T-helper 2 cell treated with Interferon-gamma antibody and Interleukin-4, amounts not matched to agents 100 ng/mL and 5 ng/mL, for 36 hours (primary cell): ENCODE results near the gene SLC6A3. TPM values are rescaled to one million over a fixed set of nuclear protein-coding genes. Genes with fewer than 3 reads are reported as not detected.

ENCODE experiments used
- intact Hi-C: fragments of 100-400 bp; cut with micrococcal nuclease; formaldehyde crosslinking; loops from one replicate; pipeline ENCODE4 v1.15.1; 2023
- total RNA-seq: library from RNA; stranded (reverse); gene quantifications from 2 replicates; pipeline ENCODE4 v1.2.3, GENCODE V29; 2022

Gene SLC6A3
- total RNA-seq = 0.39 and 0.41 TPM in 2 replicates

DNA sequence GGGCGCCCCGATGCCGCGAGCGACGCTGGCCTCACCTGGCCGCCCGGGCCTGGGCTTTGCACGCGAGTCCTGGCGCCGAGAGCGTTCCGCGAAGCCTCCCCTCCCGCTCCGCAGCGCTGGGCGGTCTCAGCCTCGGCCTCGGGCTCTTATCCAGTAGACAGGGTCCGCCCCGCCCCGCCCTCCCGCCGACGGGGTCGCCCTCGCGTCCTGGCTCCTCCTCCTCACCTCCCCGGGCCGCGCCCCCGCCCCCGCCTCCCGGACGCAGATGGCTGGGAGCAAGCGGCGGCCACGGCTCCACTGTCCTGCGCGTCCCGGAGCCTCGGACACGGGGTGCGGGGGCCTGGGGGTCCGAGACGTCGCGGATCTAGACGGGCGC is at the start of gene SLC6A3:
SLC6A3 (minus strand) TSS at position 128 of the 376 bp plus-strand sequence. CDS start 2,243 bp downstream, outside the sequence.
- intact Hi-C loops = no loop called here

DNA sequence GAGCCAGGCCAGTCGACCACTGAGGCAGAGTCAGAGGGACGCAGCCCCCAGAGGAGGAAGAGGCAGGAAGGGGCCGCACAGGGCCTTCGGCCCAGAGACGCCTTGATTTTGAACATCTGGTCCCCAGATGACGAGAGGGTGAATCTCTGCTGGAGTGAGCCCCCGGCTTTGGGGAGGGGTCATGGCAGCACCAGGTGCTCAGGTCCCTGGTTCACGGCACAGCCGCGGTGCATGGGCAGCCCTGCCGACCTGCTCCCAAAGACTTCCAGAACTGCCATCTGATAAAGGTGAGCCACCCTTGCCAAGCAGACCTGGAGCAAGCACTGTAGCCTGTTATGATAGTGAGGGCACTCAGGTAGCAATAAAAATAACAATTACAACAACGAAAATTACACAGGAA is 48.7 kb upstream of the SLC6A3 start:
- intact Hi-C loops = no loop called here

DNA sequence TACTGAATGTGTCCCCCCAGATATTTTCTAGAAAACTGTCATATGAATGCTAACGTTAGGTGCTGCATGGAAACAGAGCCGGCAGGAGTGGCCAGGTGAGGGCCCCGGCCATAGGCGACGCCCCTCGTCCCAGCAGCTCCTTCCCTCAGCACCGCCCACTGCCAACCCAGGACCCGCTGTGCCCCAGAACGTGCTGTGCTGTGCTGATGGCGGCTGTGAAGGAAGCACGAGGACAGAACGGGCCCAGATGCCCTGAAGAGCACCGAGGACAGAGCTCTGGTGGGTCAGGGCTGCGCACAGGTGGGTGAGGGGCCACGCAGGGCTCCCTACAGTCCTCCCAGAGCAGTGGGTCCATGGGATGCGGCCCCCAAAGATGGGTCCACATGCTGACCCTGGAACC is 48.2 kb upstream of the SLC6A3 start:
- intact Hi-C loops = no loop called here

DNA sequence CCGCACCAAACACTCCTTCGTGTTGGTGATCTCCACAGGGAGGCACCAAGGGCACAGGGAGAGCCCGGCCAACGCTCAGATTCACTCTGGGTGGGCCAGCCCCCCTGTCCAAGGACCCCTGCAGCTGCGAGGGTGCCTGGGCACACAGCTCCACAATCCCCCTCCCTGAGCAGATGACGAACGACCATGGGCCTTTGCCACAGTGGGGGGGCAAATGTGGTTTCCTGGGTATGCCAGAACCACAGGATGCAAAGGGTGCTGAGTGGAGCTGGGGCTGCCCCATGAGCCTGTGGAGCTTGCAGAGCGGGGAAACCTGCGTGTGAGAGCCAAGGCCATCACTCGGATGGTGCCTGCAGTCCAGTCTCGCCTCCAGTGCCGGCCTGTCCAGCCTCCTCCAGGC is 47.5 kb upstream of the SLC6A3 start:
- intact Hi-C loops = no loop called here

DNA sequence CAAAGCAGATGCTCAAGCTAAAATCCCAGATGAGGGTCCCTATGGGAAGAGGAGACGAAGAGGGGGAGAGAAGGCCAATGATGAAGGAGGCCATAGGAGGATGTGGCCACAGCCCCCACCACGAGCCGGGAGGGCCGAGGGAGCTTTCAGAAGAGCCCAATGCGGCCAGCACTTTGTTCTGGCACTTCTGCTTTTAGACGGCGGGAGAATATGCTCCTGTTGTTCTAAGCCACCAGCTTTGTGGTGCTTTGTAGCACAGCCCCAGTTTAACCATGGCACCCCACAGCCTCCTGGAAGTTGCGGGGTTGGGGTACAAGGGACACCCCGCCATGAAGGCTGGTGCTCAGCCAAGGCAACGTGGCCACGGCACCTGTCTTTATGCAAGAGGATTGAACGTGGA is 45.1 kb upstream of the SLC6A3 start:
- intact Hi-C loops = no loop called here

DNA sequence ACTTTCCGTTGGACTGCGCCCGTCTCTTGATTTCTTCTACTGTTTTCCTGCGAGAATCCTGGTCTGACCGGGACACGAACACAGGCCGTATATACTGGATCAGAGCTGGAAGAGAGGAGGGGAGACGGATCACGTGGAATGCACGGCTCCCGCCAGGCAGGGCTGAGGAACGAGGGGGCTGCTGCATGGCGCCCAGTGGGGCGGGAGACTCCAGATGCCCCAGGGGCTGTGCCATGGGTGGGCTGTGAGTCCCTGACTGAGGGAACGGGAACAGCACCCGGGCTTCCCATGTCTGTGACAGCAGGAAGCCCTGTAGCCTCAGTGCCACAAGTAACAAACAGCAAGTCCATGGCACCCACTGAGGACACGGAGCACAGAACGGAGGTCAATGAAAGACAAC is 44.5 kb upstream of the SLC6A3 start:
- intact Hi-C loops = no loop called here

DNA sequence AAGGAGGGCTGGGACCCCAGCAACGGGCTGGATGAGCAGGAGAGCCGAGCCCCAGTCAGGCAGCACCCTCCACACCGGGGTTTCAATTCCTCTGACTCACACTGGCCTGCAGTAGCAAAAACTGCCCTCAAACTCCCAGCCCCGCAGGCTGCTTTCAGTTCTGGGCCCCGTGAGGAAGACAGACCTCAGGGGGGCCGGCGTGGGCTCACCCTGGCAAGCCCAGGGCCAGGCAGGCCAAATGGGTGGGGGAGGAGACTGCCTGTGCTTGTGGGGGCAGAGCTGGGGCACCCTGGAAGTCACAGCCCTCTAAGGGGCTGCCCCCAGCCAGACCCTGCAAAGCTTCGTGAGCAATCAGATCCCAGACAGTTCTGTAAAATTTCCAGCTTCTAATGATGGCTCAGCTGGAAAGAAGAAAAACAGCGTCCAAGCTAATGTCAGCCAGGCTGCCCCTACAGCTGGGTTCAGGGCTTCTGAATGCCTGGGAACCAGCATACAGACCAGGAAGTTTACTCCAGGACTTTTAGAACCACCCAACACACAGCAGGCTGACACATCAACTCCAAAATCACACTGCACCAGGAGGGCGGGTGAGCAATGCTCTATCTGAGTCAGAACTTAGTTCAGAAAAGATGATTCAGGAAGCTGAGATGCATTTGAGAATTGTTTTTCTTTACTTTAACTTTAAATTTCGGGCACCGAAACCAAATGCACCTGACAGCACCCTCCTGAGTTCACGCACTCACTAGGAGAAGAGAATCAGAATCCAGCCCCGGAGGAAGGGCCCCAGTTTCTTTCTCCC is 43.8 kb upstream of the SLC6A3 start:
- intact Hi-C loops = no loop called here

DNA sequence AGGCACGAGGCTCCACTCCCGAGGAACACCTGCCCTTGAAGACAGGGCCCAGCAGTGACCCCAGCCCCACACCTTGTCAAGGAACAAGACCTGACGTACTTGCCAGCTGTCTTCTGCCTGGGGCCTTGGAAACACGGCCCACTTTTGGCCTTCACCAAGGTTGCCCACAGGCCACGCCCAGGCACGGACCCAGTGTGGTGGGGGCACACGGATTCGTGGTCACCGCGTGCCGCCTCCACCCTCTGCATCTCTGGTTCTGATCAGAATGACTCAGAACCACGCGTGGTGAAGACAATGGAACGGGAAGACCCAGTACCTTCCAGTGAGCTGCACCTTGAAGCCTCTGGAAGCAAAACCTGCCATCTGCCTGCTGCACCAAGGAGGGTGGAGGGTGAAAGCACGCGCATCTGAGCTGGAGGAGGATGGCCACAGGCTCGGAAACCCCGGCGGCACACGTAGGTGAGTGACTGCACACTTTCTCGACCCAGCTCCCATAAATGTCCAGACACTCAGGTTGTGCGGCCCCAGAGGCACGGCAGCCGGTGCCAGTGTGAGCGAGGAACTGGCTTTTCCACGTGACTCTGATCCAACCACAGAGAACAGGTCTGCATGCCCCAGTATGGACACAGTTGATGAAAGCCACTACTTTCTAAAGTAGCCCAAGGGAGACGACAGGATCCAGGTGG is 42.0 kb upstream of the SLC6A3 start:
- intact Hi-C loops = no loop called here

DNA sequence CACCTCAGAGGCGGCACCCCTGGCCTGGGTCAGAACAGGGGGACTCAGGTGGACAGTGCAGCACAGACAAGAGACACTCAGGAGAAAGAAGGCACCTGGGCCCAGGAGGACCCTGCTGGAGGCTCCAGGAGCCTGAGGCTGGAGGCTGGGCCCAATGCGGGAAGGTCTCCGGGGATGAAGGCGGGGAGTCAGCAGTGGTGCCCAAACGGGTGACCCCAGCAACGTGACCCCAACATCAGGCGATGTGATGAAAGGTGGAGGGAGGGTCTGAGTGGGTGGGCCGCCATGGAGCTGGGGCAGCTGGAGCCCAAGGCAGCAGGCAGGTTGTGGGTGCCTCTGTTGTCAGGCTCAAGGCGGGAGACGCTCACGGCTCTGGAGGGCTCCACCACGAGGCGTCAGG is 41.0 kb upstream of the SLC6A3 start:
- intact Hi-C loops = no loop called here

DNA sequence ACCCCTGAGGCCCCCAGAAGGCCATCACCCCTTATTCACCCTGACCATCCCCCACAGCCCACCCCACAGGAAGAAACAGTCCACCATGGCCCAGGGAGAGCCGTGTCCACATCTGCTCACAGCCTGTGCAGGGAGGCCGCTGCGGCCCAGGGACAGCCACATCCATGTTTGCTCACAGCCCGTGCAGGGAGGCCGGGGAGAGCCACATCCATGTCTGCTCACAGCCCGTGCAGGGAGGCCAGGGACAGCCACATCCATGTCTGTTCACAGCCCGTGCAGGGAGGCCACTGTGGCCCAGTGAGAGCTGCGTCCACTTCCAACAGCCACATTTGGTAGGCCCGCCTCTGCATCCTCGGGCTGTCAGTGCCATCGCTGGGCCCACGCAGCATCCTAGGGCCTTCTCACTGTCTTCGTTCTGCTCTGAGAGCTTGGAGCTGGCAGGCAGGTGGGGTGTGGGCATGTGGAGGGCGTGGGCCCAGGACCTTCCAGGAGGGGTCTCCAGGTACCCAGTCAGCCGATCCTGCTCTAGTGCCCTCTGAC is 40.4 kb upstream of the SLC6A3 start:
- intact Hi-C loops = no loop called here

DNA sequence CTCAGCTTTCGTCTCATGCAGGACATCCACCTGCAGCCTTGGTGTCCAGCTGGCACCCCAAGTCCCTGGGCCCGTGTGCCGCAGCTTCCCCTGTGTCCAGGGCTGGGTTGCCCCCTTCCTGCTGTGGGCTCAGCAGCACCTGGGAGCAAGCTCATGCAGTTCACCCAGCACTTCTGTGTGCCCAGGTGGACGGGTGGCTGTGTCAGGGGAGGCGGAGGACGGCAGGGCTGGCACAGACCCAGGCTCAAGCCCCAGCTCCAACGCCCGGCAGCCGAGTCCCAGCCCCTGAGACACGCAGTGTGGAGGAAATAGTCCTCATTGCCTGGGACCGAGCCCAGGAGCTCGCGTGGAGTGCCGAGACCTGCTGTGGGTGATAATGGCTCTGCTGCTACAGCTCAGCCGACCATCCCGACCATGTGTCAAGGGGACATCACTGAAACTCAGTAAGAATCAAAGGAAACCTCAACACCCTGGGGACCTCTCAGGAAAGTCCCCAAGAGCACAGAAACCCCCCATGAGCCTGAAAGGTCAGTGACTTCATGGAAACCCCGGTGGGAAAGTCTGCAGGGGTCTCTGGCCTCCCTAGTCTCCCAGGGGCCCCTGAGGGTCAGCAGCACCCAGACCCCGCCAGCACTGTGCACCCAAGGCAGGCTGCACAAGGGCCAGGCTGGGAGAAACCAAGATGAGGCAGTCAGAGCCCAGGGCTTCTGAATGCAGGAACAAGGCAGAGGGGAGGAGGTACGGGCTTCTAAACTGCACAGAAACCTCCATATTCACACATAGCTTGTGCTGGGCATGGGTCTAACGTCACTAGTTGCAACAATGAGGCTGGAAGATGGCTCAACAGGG is 39.7 kb upstream of the SLC6A3 start:
- intact Hi-C loops = no loop called here

DNA sequence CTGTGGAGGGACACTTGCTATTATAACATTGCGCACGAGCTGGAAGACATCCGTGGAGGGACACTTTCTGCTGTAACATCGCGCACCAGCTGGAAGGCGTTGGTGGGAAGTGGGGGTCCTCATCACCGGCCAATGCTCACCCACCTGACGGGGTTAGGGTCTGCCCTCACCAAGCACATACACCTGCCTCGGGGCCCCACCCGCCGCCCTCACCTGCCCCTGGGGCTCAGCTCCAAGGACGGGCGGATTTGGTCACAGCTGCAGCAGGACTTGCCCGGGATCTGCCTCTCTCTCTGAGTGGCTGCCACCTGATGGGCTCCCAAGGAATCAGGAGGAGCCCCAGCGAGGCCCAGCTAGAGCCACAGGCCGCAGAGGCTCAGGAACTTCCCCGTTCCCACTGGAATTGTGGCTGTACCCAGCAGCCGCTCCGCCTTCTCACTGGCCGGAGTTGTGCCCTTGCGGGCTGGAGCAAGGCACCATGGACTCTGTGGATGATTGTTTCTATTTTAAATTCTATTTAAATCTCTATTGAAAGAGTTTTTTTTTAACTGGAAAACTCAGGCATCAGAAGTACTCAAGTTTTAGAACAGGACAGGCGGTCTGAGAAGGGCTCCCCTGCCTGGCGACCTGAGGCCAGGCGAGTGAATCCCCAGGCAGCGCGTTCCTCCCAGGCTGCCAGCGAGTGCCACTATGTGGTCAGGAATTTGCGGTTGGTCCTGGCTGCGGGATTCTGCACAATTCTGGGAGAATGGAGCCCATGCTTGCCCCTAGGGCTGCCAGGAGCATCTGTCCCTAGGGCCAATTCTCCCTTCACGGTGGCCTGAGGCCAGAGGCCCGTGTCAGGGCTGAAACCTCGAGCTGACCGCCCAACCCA is 38.9 kb upstream of the SLC6A3 start:
- intact Hi-C loops = no loop called here

DNA sequence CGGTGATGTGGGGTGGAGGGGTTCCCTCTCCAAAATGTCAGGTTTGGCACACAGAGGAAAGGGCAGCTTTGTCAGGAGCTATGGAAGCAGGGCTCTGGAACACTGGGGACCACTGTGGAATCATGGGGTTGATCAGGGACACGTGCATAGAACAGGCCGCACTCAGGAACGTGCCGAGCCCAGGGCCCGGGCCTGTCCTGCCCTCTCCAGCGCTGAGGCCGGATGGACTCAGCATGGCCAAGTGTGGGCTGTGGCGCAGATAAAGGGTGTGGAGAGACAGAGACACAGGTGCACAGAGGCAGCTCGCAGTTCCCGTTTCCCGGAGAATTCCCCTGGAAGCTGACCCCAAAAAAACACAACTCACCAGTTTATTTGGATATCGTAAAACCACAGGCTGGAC is 37.8 kb upstream of the SLC6A3 start:
- intact Hi-C loops = no loop called here

DNA sequence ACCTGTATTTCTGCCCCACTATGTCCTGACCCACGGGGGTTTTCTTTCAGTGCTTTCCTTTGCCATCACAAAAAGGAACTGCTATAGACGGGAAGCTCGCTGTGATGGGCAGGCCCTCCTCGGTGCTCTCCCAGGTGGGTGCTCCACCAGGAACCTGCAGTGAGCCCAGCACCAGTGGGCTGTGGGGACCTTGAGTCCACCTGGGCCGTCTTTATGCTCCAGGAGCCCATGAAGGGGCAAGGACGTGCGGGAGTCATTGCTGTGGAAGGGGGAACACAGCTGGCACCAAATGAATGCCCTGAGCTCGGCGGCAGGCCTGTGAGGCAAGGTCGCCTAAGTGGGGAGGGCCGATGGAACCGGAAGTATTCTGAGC is 36.7 kb upstream of the SLC6A3 start:
- intact Hi-C loops = no loop called here

DNA sequence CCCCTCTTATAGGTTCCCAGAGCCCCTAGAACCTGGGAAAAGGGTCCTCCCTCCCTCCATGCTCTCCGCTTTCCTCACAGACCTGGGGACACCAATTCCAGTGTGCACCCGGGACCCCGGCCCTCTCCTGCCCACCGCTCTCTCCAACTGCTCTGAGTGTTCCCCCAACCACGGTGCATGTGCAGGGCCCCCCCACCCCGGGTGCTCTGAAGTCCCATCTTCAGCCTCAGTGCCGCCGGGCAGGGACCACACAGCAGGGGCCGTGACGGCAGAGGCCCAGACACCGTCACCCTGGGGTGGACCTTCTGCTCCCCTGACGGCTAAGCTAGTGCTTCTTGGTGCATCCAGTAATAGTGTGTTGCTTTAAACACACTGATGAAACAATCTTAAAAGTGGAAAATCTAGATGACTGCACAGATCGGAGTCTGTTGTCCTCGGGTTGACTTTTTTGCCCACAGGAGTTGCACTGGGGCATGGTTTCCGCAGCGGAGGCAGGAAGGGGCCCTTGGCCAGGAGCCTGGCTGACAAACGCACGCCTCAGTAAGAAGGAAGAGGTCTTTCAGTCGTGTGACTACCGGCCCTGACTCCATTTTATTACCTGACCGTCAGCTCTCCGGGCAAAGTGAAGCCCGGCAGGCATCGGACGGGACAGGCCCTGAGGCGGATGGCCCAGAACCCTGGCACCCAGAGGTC is 36.2 kb upstream of the SLC6A3 start:
- intact Hi-C loops = no loop called here

DNA sequence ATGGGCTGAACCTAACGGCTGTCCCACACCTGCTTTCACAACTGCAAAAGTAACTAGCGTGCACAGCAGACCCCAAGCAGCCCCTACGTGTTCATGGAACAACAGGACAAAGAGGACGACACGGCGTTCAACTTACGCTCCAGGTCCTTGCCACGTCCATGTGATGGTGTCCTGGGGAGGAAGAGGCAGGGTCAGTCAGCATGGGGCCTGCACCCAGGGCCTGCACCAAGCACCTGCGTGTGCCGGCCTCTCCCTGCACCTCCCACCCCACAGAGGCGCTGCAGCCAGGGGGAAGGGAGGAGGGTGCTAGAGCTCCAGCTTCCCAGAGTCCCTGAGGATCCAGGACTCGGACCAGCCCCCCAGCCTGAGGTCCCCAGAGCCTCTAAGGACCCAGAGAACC is 35.6 kb upstream of the SLC6A3 start:
- intact Hi-C loops = no loop called here

DNA sequence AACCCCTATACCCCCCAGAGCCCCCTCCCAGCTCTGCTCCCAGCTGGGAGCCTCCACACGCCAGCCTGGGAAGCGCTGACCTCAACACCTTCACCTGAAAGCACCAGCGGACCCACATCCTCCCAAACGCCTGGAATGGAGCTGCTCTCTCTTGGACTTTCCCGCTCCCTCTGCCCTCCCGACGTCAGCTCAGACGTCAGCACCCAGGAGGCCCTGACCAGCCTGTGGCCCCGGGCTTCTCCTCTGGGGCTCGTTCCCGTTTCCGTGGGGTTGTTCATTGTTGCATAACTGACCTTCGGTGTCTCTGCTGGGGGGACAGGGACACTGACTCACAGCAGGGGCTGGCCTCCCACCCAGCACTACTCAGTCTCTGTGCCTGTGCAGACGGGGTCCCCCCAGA is 35.0 kb upstream of the SLC6A3 start:
- intact Hi-C loops = no loop called here

DNA sequence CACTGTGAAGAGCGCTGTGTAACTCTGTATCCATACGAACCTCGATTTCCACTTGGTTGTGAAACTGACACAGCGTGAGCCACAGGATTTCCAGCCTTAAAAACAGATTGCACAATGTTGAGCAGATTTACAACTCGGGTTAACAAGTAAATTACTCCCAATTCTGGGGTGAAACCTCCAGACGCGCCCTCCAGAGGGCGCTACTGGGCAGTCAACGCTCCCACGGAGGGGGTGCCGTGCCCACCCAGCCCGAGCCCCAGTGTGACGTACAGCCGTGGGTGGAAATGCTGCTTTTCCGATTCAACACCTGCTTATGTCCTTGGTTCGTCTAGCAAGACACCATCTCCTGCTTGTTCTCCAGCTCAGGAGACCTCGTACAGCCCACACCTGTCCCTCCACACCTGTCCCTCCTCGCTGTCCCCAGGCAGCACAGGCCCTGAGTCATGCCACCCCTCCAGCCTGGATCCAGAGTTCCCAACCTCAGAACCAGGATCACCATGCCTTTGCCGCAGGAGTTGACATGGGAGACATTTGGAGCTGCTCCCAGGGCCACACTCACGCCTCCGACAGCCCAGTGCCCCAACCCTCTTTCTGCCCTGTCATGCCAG is 34.4 kb upstream of the SLC6A3 start:
- intact Hi-C loops = loop anchor here (1.0 kb wide), 1 partner anchor 162 kb away; no protein-coding TSS in a partner anchor

DNA sequence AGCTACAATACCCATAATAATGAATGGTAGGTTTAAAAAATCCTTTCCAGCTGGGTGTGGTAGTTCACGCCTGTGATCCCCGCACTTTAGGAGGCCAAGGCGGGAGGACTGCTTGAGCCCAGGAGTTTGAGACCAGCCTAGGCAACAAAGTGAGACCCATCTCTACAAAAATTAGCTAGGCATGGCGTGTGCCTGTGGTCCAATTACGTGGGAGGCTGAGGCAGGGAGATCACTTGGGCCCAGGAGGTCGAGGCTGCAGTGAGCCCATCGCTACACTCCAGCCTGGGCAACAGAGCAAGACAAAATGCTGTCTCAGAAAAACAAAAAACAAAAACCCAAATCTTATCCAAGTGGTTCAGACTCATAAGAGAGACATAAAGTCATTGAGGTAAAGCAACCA is 33.8 kb upstream of the SLC6A3 start:
- intact Hi-C loops = loop anchor here (1.0 kb wide), 1 partner anchor 162 kb away; no protein-coding TSS in a partner anchor
